ENCODE results near the gene SPTBN1.

DNA sequence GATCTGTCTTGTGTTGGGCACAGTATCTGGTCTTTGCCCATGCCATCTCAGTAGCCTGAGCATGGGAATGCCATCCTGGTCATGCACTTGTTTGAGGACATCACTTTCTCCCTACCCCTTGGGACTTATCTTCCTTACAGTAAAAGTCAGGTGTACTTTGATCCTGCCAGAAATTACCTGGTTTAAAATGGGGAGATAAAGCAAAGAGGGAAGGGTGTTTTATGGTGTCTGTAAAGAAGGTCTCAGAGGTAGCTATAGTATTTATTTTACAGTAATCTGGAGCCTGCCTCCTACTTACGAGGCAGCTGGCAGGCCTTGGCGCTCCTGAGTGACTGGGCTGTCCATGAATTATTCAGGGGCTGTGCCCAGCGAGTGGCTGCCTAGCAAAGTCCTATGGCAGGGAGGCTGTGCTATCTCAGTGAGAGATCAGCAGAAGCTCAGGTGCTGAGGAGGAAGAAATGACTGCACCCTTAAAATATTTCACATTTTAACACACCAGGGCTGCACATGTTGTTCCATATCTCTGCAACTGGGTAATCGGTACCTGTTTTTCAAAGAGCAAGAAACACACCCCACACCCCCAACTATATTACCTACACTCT is 93.9 kb downstream of the SPTBN1 start:
- TF ChIP-seq YY1 (IDR thresholded peaks at IDR 0.05; ENCODE audit: insufficient read depth, insufficient read length) (no peak), ZNF274 (IDR thresholded peaks at IDR 0.05; ENCODE audit: low read depth, low read length) (no peak), SUZ12 (IDR thresholded peaks at IDR 0.05; ENCODE audit: extremely low read depth, insufficient read depth, insufficient read length) (no peak)
